NCI-H1436 (cell line): ENCODE results near the gene TUBA3E.
"Not testable (repeated sequence)": the region's sequence is repeated elsewhere in the genome, so short reads cannot be mapped to it uniquely, and the experiment has no call there.

Experiments
- DNase-seq: peaks from one replicate; lab custom pipeline; 2025; lab: John Stamatoyannopoulos, UW

TUBA3E gene

GRCh38 chr2:130198343-130198742 is at the start of gene TUBA3E:
Gene TUBA3E, minus strand, starts transcription at chr2:130198439. Its CDS starts 79 bp downstream, at chr2:130198360.
- DNase-seq = no peak

- DNase-seq = no peak
Measured at GRCh38 chr2:130246430-130246829, 48.2 kb upstream of the TUBA3E start.

- DNase-seq = no peak
Measured at GRCh38 chr2:130245976-130246375, 47.7 kb upstream of the TUBA3E start.

- no peak for DNase-seq
Measured at GRCh38 chr2:130243359-130243758, 45.1 kb upstream of the TUBA3E start.

GRCh38 chr2:130241041-130241707 is 42.9 kb upstream of the TUBA3E start:
- no peak for DNase-seq

- DNase-seq = not testable (repeated sequence)
Measured at GRCh38 chr2:130239581-130239980, 41.3 kb upstream of the TUBA3E start.

GRCh38 chr2:130233066-130233465 is 34.8 kb upstream of the TUBA3E start:
- not testable (repeated sequence) for DNase-seq

- no peak for DNase-seq
Measured at GRCh38 chr2:130231656-130232055, 33.4 kb upstream of the TUBA3E start.

- not testable (repeated sequence) for DNase-seq
Measured at GRCh38 chr2:130230907-130231306, 32.7 kb upstream of the TUBA3E start.

- not testable (repeated sequence) for DNase-seq
Measured at GRCh38 chr2:130230376-130230775, 32.1 kb upstream of the TUBA3E start.

- DNase-seq = not testable (repeated sequence)
Measured at GRCh38 chr2:130229161-130229510, 30.9 kb upstream of the TUBA3E start.

GRCh38 chr2:130228467-130229160 is 30.4 kb upstream of the TUBA3E start:
- DNase-seq = not testable (repeated sequence)

- DNase-seq = not testable (repeated sequence)
Measured at GRCh38 chr2:130228005-130228404, 29.8 kb upstream of the TUBA3E start.

GRCh38 chr2:130222523-130222922 is 24.3 kb upstream of the TUBA3E start:
- DNase-seq = not testable (repeated sequence)

GRCh38 chr2:130220505-130220904 is 22.3 kb upstream of the TUBA3E start:
- DNase-seq = not testable (repeated sequence)

GRCh38 chr2:130219147-130219546 is 20.9 kb upstream of the TUBA3E start:
- DNase-seq = not testable (repeated sequence)

- not testable (repeated sequence) for DNase-seq
Measured at GRCh38 chr2:130207051-130207450, 8.8 kb upstream of the TUBA3E start.

GRCh38 chr2:130203150-130203549 is 4.9 kb upstream of the TUBA3E start:
- DNase-seq = not testable (repeated sequence)

GRCh38 chr2:130202518-130202917 is 4.3 kb upstream of the TUBA3E start:
- not testable (repeated sequence) for DNase-seq

GRCh38 chr2:130196052-130196451 is 2.2 kb downstream of the TUBA3E start:
- not testable (repeated sequence) for DNase-seq

- not testable (repeated sequence) for DNase-seq
Measured at GRCh38 chr2:130195089-130195635, 3.1 kb downstream of the TUBA3E start.

GRCh38 chr2:130193824-130194223 is 4.4 kb downstream of the TUBA3E start:
- not testable (repeated sequence) for DNase-seq

GRCh38 chr2:130192451-130192850 is 5.8 kb downstream of the TUBA3E start:
- DNase-seq = not testable (repeated sequence)
